H1 (cell line): ENCODE measurements around the gene CLN5. TPM values are rescaled to one million over a fixed set of nuclear protein-coding genes. Genes with fewer than 3 reads are reported as not detected.

Source experiments
- CTCF ChIA-PET: fragments of 300-600 bp; sonication (Branson Sonifier 250); formaldehyde crosslinking; loops from one replicate; lab custom pipeline; 2021; ENCODE audit not compliant: partially characterized antibody; lab: Charles Lee
- POLR2A ChIA-PET: fragments of 300-600 bp; sonication (Branson Sonifier 250); formaldehyde crosslinking; loops from one replicate; lab custom pipeline; 2021; ENCODE audit warnings: inconsistent platforms; ENCODE audit not compliant: partially characterized antibody; lab: Charles Lee
- DNase-seq, 2 experiments: peaks; one replicate each; pipeline versions ENCODE4 v3.0.0 to v3.0.0-alpha.2; 2010 to 2022; ENCODE audit warnings: low spot score in 2 of 2, low read depth in 1 of 2, mixed read lengths in 1 of 2
- FAIRE-seq: peaks from 2 replicates; lab custom pipeline; 2011; peaks lifted over from hg19 to GRCh38; lab: Jason Lieb, UNC
- H2AFZ ChIP-seq: 2 replicates; pipeline ENCODE4 v1.8.1; 2012; ENCODE audit warnings: low read length, inconsistent platforms
- H2AK5ac ChIP-seq: 2 replicates; pipeline ENCODE4 v1.6.1; 2013; ENCODE audit warnings: low read depth, low read length
- H2BK120ac ChIP-seq: replicated peaks from 2 replicates; pipeline ENCODE3; 2013; ENCODE audit warnings: low read depth, low read length, inconsistent platforms
- H2BK12ac ChIP-seq: 2 replicates; pipeline ENCODE4 v1.6.1; 2013; ENCODE audit warnings: low read depth, low read length
- H2BK15ac ChIP-seq: 2 replicates; pipeline ENCODE4 v1.6.1; 2013; ENCODE audit warnings: low read length
- H2BK20ac ChIP-seq: 2 replicates; pipeline ENCODE4 v1.6.1; 2013; ENCODE audit warnings: low read length
- H2BK5ac ChIP-seq: 2 replicates; pipeline ENCODE4 v1.6.1; 2013; ENCODE audit warnings: low read depth, low read length
- H3K14ac ChIP-seq: 2 replicates; pipeline ENCODE4 v1.6.1; 2013; ENCODE audit warnings: inconsistent platforms; ENCODE audit not compliant: insufficient read length
- H3K18ac ChIP-seq: 2 replicates; pipeline ENCODE4 v1.6.1; 2013; ENCODE audit warnings: low read length; ENCODE audit errors: extremely low read depth
- H3K23ac ChIP-seq: 2 replicates; pipeline ENCODE4 v1.6.1; 2013; ENCODE audit warnings: inconsistent platforms; ENCODE audit not compliant: insufficient read length
- H3K23me2 ChIP-seq: 2 replicates; pipeline ENCODE4 v1.6.1; 2013; ENCODE audit warnings: low read depth, low read length
- H3K27ac ChIP-seq: 2 replicates; pipeline ENCODE4 v1.6.1; 2011; ENCODE audit warnings: low read depth, low read length, inconsistent platforms
- H3K27me3 ChIP-seq, 4 experiments: replicated peaks in 1 of 4; 1 replicate in 1 of 4; 2 replicates in 3 of 4; pipeline versions ENCODE4 v1.6.1 to v1.8.1; 2011 to 2013; ENCODE audit warnings: low read length in 3 of 4, mild to moderate bottlenecking in 3 of 4, inconsistent platforms in 2 of 4, mixed read lengths in 2 of 4, moderate library complexity in 1 of 4; ENCODE audit not compliant: control insufficient read depth in 3 of 4, insufficient read depth in 3 of 4; ENCODE audit errors: extremely low read depth in 1 of 4
- H3K36me3 ChIP-seq, 4 experiments: 2 replicates each; pipeline versions ENCODE4 v1.6.1 to v1.8.1; 2011 to 2013; ENCODE audit warnings: mild to moderate bottlenecking in 4 of 4, low read length in 3 of 4, moderate library complexity in 2 of 4, control low read depth in 1 of 4, inconsistent platforms in 1 of 4; ENCODE audit not compliant: insufficient read depth in 4 of 4, control insufficient read depth in 2 of 4
- H3K4ac ChIP-seq: replicated peaks from 2 replicates; pipeline ENCODE3; 2013; ENCODE audit warnings: low read length, low read depth, mixed read lengths, inconsistent platforms; ENCODE audit not compliant: insufficient read length
- H3K4me1 ChIP-seq, 4 experiments: replicated peaks in 1 of 4; 1 replicate in 1 of 4; 2 replicates in 3 of 4; pipeline versions ENCODE4 v1.6.1 to v1.8.1; 2011 to 2013; ENCODE audit warnings: low read length in 3 of 4, inconsistent platforms in 2 of 4, mixed read lengths in 1 of 4; ENCODE audit not compliant: insufficient read depth in 4 of 4, control insufficient read depth in 3 of 4
- H3K4me2 ChIP-seq, 2 experiments: 2 replicates each; pipeline versions ENCODE4 v1.6.1 to v1.8.1; 2011 to 2013; ENCODE audit warnings: low read depth in 2 of 2, low read length in 2 of 2, control low read depth in 1 of 2, inconsistent platforms in 1 of 2, mild to moderate bottlenecking in 1 of 2; ENCODE audit not compliant: insufficient read depth in 1 of 2
- H3K4me3 ChIP-seq, 4 experiments: fragments of 200-600, 300-600 bp in 1 of 4; sonication (generic), shearing (Covaris generic), sonication (Bioruptor Twin) in 1 of 4; 2 replicates each; pipeline versions ENCODE4 v1.5.1 to v1.8.1; 2011 to 2016; ENCODE audit warnings: low read length in 4 of 4, low read depth in 3 of 4, control low read depth in 2 of 4, inconsistent platforms in 2 of 4, mild to moderate bottlenecking in 2 of 4, mixed read lengths in 1 of 4, moderate library complexity in 1 of 4; ENCODE audit not compliant: insufficient read depth in 2 of 4; ENCODE audit errors: extremely low read depth in 1 of 4
- H3K56ac ChIP-seq: replicated peaks from 2 replicates; pipeline ENCODE3; 2013; ENCODE audit warnings: low read depth, mild to moderate bottlenecking, mixed read lengths, low read length, inconsistent platforms; ENCODE audit not compliant: insufficient read length
- H3K79me1 ChIP-seq: 2 replicates; pipeline ENCODE4 v1.6.1; 2013; ENCODE audit warnings: low read depth, low read length, control low read depth
- H3K79me2 ChIP-seq, 2 experiments: 2 replicates each; pipeline versions ENCODE4 v1.6.1 to v1.8.1; 2012 to 2013; ENCODE audit warnings: low read length in 2 of 2, mild to moderate bottlenecking in 2 of 2, inconsistent platforms in 1 of 2; ENCODE audit not compliant: insufficient read depth in 2 of 2, control insufficient read depth in 1 of 2
- H3K9ac ChIP-seq, 4 experiments: replicated peaks in 1 of 4; 1 replicate in 1 of 4; 2 replicates in 3 of 4; pipeline versions ENCODE4 v1.6.1 to v1.8.1; 2011 to 2013; ENCODE audit warnings: low read depth in 3 of 4, low read length in 3 of 4, control low read depth in 2 of 4, mild to moderate bottlenecking in 2 of 4, moderate library complexity in 2 of 4, inconsistent platforms in 1 of 4; ENCODE audit errors: extremely low read depth in 1 of 4
- H3K9me3 ChIP-seq, 2 experiments: 2 replicates each; pipeline versions ENCODE4 v1.6.1 to v1.8.1; 2012 to 2013; ENCODE audit warnings: mild to moderate bottlenecking in 2 of 2, moderate library complexity in 2 of 2, control low read depth in 1 of 2, inconsistent platforms in 1 of 2, low read depth in 1 of 2, low read length in 1 of 2, mixed read lengths in 1 of 2; ENCODE audit not compliant: insufficient read depth in 2 of 2
- H4K20me1 ChIP-seq, 2 experiments: replicated peaks in 1 of 2; 2 replicates each; pipeline versions ENCODE3 to v1.8.1; 2011 to 2013; ENCODE audit warnings: inconsistent platforms in 2 of 2, low read length in 2 of 2, mild to moderate bottlenecking in 1 of 2; ENCODE audit not compliant: insufficient read depth in 2 of 2, control insufficient read depth in 1 of 2
- H4K5ac ChIP-seq: 2 replicates; pipeline ENCODE4 v1.6.1; 2013; ENCODE audit warnings: low read length, low read depth, mixed read lengths, inconsistent platforms; ENCODE audit not compliant: insufficient read length
- H4K8ac ChIP-seq: 2 replicates; pipeline ENCODE4 v1.8.0; 2013; ENCODE audit warnings: mild to moderate bottlenecking, moderate library complexity, low read length, inconsistent platforms; ENCODE audit not compliant: insufficient read depth; ENCODE audit errors: extremely low read depth
- H4K91ac ChIP-seq: replicated peaks from 2 replicates; pipeline ENCODE3; 2013; ENCODE audit warnings: low read length, mixed read lengths, inconsistent platforms; ENCODE audit not compliant: insufficient read length
- CREB1 ChIP-seq: IDR thresholded peaks from 2 replicates; pipeline ENCODE4 v1.6.1; 2012; ENCODE audit warnings: inconsistent platforms
- CTBP2 ChIP-seq: IDR thresholded peaks from 2 replicates; pipeline ENCODE4 v1.7.0; 2011; ENCODE audit warnings: borderline replicate concordance, mild to moderate bottlenecking, moderate library complexity, mixed read lengths, low read length; ENCODE audit not compliant: insufficient read depth, insufficient read length
- FOSL1 ChIP-seq: IDR thresholded peaks from 2 replicates; pipeline ENCODE4 v1.6.1; 2011; ENCODE audit warnings: mild to moderate bottlenecking, low read depth, low read length, moderate library complexity; ENCODE audit not compliant: insufficient read depth
- SIN3A ChIP-seq, 2 experiments: IDR thresholded peaks in 1 of 2; conservative IDR thresholded peaks in 1 of 2; 2 replicates each; pipeline ENCODE4 v1.6.1; 2011 to 2012; ENCODE audit warnings: low read length in 2 of 2, improper control_type of control experiment in 1 of 2, low read depth in 1 of 2, mild to moderate bottlenecking in 1 of 2
- SP4 ChIP-seq: IDR thresholded peaks from 2 replicates; pipeline ENCODE4 v1.6.1; 2012; ENCODE audit warnings: low read length, inconsistent platforms
- SRF ChIP-seq: IDR thresholded peaks from 2 replicates; pipeline ENCODE4 v1.6.1; 2011; ENCODE audit warnings: mild to moderate bottlenecking, low read depth, low read length, moderate library complexity
- USF2 ChIP-seq: IDR thresholded peaks from 2 replicates; pipeline ENCODE4 v1.6.1; 2011; ENCODE audit warnings: low read length, improper control_type of control experiment
- WGBS, 2 experiments: shearing (Covaris generic) in 1 of 2; methylation state at CpG; one replicate each; pipeline versions ENCODE4 v1.1.6 to v1.1.7; 2013 to 2015; ENCODE audit warnings: low lambda C conversion rate in 2 of 2, mixed read lengths in 2 of 2, inconsistent platforms in 1 of 2, low coverage in 1 of 2, missing lambda C conversion rate in 1 of 2; ENCODE audit not compliant: insufficient replicate concordance in 2 of 2, insufficient coverage in 1 of 2, insufficient read length in 1 of 2; ENCODE audit errors: extremely low coverage in 1 of 2, missing lambda C conversion rate in 1 of 2; 5-methylcytosine and 5-hydroxymethylcytosine counted together
- polyA plus RNA-seq, 7 experiments: library from polyadenylated mRNA; depleted of rRNA in 3 of 7; stranded (reverse) in 5 of 7; unstranded in 2 of 7; fragments of >200 nt in 5 of 7; fragments of 200-250 nt in 2 of 7; gene quantifications; 1 replicate in 5 of 7; 2 replicates in 1 of 7; 4 replicates in 1 of 7; pipeline versions ENCODE4 v1.2.1 to v1.2.3, GENCODE V29; 2011 to 2013; ENCODE audit warnings: missing spikeins in 2 of 7, mixed read lengths in 2 of 7
- total RNA-seq: library from RNA; stranded (reverse); fragmentation: NEBNext Ultra II Directional; extraction: Animal tissue kit (Norgen Biotek cat#: 25700); gene quantifications from 2 replicates; pipeline ENCODE4 v1.2.1, GENCODE V29; 2021

Gene CLN5
- total and polyA plus RNA-seq, 2 of the 8 experiments (the other 6 are each of a cell fraction or from before 2014, with no cell fraction given), result 5.3 to 10.1 TPM

DNA sequence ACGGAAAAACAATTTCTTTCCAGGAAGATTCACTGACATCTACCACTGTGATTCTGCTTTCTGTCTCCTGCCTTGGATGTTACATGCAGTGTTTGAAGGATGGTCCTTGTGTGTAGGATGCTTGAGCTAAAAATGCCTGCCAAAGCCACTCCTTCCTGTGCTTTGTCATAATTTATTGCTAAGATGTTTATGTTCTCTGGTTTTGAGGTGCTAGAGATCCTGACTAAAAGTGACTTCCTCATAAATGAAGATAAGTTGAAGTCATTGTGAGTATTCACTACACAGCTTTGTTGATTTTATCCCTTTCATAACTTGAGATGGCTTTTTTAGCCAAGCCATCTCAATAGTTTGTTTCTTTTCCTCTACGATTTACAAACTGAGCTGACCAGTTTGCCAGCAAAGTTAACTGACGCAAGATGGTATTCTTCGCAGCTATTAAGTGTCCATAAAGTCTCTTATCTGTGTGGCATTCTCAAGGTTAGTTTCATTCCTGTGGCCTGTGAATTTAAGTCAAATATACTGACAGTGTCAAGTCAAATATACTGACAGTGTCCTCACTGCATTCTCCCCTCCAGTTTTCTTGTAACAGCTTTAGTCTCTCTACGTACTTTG is 50.8 kb downstream of the CLN5 start:
- Histone ChIP-seq H3K9ac (no peak overlapping the region), H3K23ac (no peak overlapping the region), H4K91ac (no peak overlapping the region), H2AFZ (no peak overlapping the region), H3K56ac (no peak overlapping the region), H2BK5ac (no peak overlapping the region), H2BK12ac (no peak overlapping the region), H3K4me2 (no peak overlapping the region), H3K27me3 (no peaks in the 10 kb centered on the region), H3K14ac (no peak overlapping the region), H4K20me1 (no peaks in the 10 kb centered on the region), H3K4me3 (no peak overlapping the region), H2AK5ac (no peak overlapping the region), H3K79me1 (no peaks in the 10 kb centered on the region), H3K9me3 (no peaks in the 10 kb centered on the region), H4K8ac (no peak overlapping the region), H2BK120ac (no peak overlapping the region), H3K4ac (no peak overlapping the region), H3K36me3 (peaks cover 0 to 5% (median 2%) of the 10 kb centered on the region in 4 experiments; a peak in 3 of 8 replicates), H3K18ac (no peak overlapping the region), H3K27ac (no peak overlapping the region), H4K5ac (no peak overlapping the region), H2BK15ac (no peak overlapping the region), H2BK20ac (no peak overlapping the region), H3K23me2 (no peaks in the 10 kb centered on the region), H3K79me2 (no peaks in the 10 kb centered on the region), H3K4me1 (peaks cover 0 to 3% (median 3%) of the 10 kb centered on the region in 4 experiments; a peak in 3 of 7 replicates)
- 95% methylated on average over 5 of the region's 5 CpGs; no CpG with 5 or more reads in 1 of the 2 experiments for WGBS, 2 experiments
- FAIRE-seq (no peak), DNase-seq (no peak)
- ChIA-PET POLR2A (interaction anchor here (0.7 to 1.5 kb wide), 4 partner anchors 13 to 17 kb away, joined by 3 to 4 read pairs (median 4); partner anchors contain the start of gene FBXL3), CTCF (interaction anchor here (1.0 to 1.7 kb wide), 4 partner anchors 13 to 61 kb away, joined by 3 to 4 read pairs (median 4); no protein-coding TSS in a partner anchor)
- TF ChIP-seq CTBP2, result no peak
- no peak for TF ChIP-seq SRF
- no peak for TF ChIP-seq FOSL1
- TF ChIP-seq SIN3A (conservative IDR thresholded peaks at IDR 0.05 in 1 of 2, IDR thresholded peaks at IDR 0.05 in 1 of 2; ENCODE audit: low read depth in 1 of 2, low read length in 2 of 2), result no peak
- no peak for TF ChIP-seq USF2
- TF ChIP-seq SP4, result no peak
- no peak for TF ChIP-seq CREB1
